ENCODE results near the gene ATP2A3. TPM values are rescaled to one million over a fixed set of nuclear protein-coding genes. Genes with fewer than 3 reads are reported as not detected.

ATP2A3 gene
- total and polyA plus RNA-seq, 7 donors = 3.6 to 158 (median 12.7) TPM

GRCh38 chr17:4005296-4006164, 41.3 kb upstream of the ATP2A3 start:
- peaks cover 10 to 48% (median 39%) of the 10 kb centered on the region in 4 donors for H3K36me3 ChIP-seq
- peak overlapping the region in 1 of 4 donors; percentile 18 for H3K27ac ChIP-seq
- H3K4me3 ChIP-seq = no peak overlapping the region
- DNase-seq = no peak
- peaks cover 0 to 20% (median 15%) of the 10 kb centered on the region in 4 donors for H3K4me1 ChIP-seq
- TF ChIP-seq POLR2AphosphoS5 (IDR thresholded peaks at IDR 0.05) (no peak), EP300 (IDR thresholded peaks at IDR 0.05) (no peak), CTCF (IDR thresholded peaks at IDR 0.05) (no peak), POLR2A (IDR thresholded peaks at IDR 0.05) (no peak)
- intact Hi-C loops (cut with DNase I) = loop anchor here (2.0 to 5.0 kb wide), 2 partner anchors 143 to 268 kb away; no protein-coding TSS in a partner anchor
- peaks cover 0 to 9% (median 0%) of the 10 kb centered on the region in 3 donors for H3K27me3 ChIP-seq
- 91 to 92% methylated on average over 22 of the region's 22 CpGs for WGBS, 2 donors
- H3K9me3 ChIP-seq = no peaks in the 10 kb centered on the region

DNA sequence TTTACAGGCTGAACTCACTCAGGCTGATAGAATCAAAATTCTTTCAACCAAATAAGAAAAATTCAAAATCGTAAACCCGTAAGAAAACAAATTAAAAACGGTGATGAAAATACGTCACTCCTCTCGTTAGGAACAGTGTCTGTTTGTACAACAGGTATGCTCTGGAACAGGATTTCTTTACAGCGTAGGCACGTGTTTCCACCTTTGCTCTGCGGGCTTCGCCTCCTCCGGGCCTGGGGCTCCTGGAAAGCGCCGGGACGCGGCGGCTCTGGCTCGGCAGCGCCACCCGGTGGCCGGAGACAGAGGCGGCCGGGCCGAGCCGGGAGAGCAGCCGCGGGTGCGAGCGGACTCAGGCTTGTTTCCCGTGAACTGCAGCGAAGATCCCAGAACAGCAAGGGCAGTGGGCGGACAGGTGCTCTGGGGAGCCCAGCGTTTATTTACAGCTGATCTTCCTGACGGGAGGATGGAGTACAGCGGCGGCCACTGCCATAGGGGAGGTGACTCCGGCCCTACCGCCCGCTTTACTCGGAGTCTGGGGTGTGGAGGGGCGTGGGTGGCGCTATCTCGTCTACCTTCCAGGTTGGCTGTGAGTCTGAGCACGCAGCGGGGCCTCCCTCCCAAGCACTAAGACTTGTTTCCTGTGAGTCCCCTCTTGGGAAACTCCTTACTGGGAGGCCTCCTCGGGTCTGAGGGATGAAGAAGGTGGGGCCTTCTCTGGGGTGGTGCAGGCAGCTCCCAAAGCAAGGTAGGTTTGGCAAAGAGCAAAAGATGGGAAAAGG, 40.5 kb upstream of the ATP2A3 start:
- Histone ChIP-seq H3K4me1 (peaks cover 0 to 20% (median 15%) of the 10 kb centered on the region in 4 donors), H3K27ac (peak overlapping the region in 1 of 4 donors; percentile 28), H3K36me3 (peaks cover 10 to 45% (median 36%) of the 10 kb centered on the region in 4 donors), H3K27me3 (peaks cover 0 to 17% (median 6%) of the 10 kb centered on the region in 3 donors), H3K4me3 (no peak overlapping the region), H3K9me3 (no peaks in the 10 kb centered on the region)
- peak; percentile 68 for DNase-seq
- WGBS, 2 donors = 6 to 23% methylated on average over 44 of the region's 44 CpGs
- intact Hi-C loops (cut with DNase I) = loop anchor here (1.0 to 5.0 kb wide), 3 partner anchors 91 to 267 kb away; no protein-coding TSS in a partner anchor
- TF ChIP-seq CTCF (IDR thresholded peaks at IDR 0.05) = peak; percentile 73 to 98 (median 90)
- no peak for TF ChIP-seq POLR2A (IDR thresholded peaks at IDR 0.05)
- peak in 2 of 4 donors; percentile 39 to 45 for TF ChIP-seq POLR2AphosphoS5 (IDR thresholded peaks at IDR 0.05)
- TF ChIP-seq EP300 (IDR thresholded peaks at IDR 0.05) = no peak

DNA sequence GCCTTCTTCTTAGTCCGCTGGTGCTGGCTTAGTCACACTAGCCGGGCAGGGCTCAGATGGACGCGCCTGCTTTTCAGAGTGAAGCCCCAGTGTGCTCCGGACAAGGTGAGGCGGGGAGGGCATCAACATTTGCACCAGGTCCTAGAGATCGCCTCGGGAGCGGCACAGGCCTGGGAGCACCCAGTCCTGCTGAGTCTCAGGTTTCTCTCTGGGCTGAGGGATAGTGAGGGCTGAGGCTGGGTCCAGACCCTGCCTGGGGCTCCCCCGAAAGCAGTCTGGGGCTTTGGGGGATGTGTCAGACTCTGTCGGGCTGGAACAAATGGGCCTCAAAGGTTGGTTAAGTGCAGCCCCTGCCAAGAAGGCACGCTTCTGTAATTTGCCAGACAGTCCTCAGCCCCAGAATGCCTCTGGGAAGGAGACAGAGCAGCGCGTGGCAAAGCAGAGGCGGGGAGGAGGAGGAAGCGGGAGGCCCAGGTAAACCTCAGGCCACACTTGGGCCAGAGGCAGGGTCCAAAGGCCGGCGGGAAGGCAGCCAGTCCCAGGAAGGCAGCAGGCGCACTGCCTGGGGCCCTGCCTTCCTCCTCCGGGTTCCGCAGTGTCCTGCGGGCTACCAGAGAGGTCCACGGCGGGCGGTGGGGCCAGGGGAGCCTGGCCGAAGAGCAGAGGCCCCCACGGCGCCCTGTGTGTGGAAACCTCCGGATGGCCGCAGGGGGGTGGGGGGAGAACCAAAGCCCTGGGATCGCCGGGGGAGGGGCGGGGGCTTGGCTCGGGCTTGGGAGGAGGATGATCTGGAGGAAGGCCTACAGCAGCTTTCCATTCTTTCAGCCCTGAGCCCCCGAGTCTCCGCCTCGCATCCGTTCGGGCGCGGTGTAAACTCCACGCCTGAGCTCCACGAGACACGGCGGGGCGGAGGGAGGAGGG, 39.5 kb upstream of the ATP2A3 start:
- intact Hi-C loops (cut with DNase I) = loop anchor here (1.0 to 2.0 kb wide), 2 partner anchors 90 to 141 kb away; no protein-coding TSS in a partner anchor
- Histone ChIP-seq H3K9me3 (no peaks in the 10 kb centered on the region), H3K4me1 (peaks cover 0 to 20% (median 13%) of the 10 kb centered on the region in 4 donors), H3K27ac (no peak overlapping the region), H3K36me3 (peaks cover under 1 to 35% (median 26%) of the 10 kb centered on the region in 4 donors), H3K27me3 (peaks cover 2 to 25% (median 8%) of the 10 kb centered on the region in 3 donors), H3K4me3 (no peak overlapping the region)
- DNase-seq = peak; percentile 61
- TF ChIP-seq EP300 (IDR thresholded peaks at IDR 0.05) = no peak
- no peak for TF ChIP-seq POLR2AphosphoS5 (IDR thresholded peaks at IDR 0.05)
- no peak for TF ChIP-seq CTCF (IDR thresholded peaks at IDR 0.05)
- TF ChIP-seq POLR2A (IDR thresholded peaks at IDR 0.05) = no peak
- WGBS, 2 donors = 22 to 89% methylated on average over 46 of the region's 46 CpGs

DNA sequence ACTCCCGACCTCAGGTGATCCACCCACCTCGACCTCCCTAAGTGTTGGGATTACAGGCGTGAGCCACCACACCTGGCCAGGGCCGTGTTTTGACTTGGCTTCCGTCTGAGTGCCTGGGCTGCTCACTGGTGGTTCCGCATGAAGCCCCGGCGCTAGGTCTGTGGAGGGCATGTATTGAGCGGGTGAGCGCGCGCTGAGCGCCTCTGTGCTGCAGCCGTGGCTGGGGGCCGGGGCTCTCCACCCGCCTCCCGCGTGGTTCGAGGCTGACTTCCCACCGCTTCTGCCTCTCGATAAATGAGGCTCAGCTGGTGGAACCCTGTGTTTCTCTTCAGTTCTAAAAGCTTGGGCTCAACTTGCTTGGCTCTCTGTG, 38.9 kb upstream of the ATP2A3 start:
- intact Hi-C loops (cut with DNase I) = no loop called here
- DNase-seq = peak; percentile 61
- no peak overlapping the region for H3K27ac ChIP-seq
- no peak overlapping the region for H3K4me3 ChIP-seq
- peaks cover 0 to 20% (median 13%) of the 10 kb centered on the region in 4 donors for H3K4me1 ChIP-seq
- WGBS, 2 donors = 92% methylated on average over 21 of the region's 21 CpGs
- peaks cover 2 to 29% (median 9%) of the 10 kb centered on the region in 3 donors for H3K27me3 ChIP-seq
- no peaks in the 10 kb centered on the region for H3K9me3 ChIP-seq
- peaks cover 0 to 29% (median 22%) of the 10 kb centered on the region in 4 donors for H3K36me3 ChIP-seq
- no peak for TF ChIP-seq CTCF (IDR thresholded peaks at IDR 0.05)
- no peak for TF ChIP-seq EP300 (IDR thresholded peaks at IDR 0.05)
- TF ChIP-seq POLR2A (IDR thresholded peaks at IDR 0.05) = no peak
- peak in 2 of 4 donors; percentile 15 to 19 for TF ChIP-seq POLR2AphosphoS5 (IDR thresholded peaks at IDR 0.05)
